GM20431 (cell line): Measurements from ENCODE around the gene RPL21.
"Not testable (repeated sequence)": the region's sequence is repeated elsewhere in the genome, so short reads cannot be mapped to it uniquely, and the experiment has no call there.

Experiments used
- in situ Hi-C: fragments of 300-500 bp; cut with MseI, MboI; formaldehyde crosslinking; loops from one replicate; pipeline ENCODE4 v1.15.0; 2020; ENCODE audit warnings: low sequenced_read_pairs; ENCODE audit not compliant: unreplicated experiment

RPL21 gene

GRCh38 chr13:27283906-27284493 is 32.6 kb downstream of the RPL21 start:
- in situ Hi-C loops = no loop called here

- in situ Hi-C loops = no loop called here
Observed at GRCh38 chr13:27288392-27288791, 37.0 kb downstream of the RPL21 start.

GRCh38 chr13:27289011-27289665 is 37.8 kb downstream of the RPL21 start:
- in situ Hi-C loops = no loop called here

GRCh38 chr13:27290715-27291114 is 39.4 kb downstream of the RPL21 start:
- in situ Hi-C loops = no loop called here

DNA sequence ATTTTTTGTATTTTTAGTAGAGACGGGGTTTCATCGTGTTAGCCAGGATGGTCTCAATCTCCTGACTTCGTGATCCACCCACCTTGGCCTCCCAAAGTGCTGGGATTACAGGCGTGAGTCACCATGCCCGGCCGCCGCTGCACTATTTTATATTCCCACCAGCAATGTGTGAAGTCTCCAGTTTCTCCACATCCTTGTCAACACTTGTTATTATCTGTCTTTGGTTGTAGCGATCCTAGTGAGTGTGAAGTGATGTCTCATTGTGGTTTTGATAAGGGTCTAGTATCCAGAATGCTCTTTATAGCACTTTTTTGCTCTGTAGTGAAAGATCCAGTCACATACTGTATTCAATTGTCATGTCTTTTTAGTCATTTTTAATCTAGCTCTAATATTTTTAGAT is 40.6 kb downstream of the RPL21 start:
- in situ Hi-C loops = not testable (repeated sequence)

GRCh38 chr13:27293076-27293691 is 41.8 kb downstream of the RPL21 start:
- in situ Hi-C loops = no loop called here

- in situ Hi-C loops = no loop called here
Observed at GRCh38 chr13:27293873-27294515, 42.6 kb downstream of the RPL21 start.

DNA sequence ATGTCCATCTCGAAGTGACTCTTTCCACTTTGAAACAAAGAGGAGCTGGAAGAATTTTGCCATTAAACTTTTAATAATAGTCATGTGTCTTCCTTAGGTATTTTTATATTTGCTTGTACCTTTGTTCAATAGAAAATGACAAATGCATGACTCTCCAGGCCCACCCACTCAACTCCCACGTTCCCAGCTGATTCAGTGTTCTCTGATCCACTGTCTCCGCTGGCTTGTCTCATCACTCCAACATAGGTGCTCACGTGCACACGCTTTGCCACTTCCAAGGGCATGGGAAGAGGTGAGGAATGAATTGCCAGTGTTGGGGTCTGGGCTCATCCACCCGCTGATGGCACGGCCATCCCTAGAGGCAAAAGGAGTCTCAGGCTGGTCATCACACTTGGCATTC is 43.7 kb downstream of the RPL21 start:
- in situ Hi-C loops = no loop called here

- in situ Hi-C loops = no loop called here
Observed at GRCh38 chr13:27295660-27296059, 44.3 kb downstream of the RPL21 start.

DNA sequence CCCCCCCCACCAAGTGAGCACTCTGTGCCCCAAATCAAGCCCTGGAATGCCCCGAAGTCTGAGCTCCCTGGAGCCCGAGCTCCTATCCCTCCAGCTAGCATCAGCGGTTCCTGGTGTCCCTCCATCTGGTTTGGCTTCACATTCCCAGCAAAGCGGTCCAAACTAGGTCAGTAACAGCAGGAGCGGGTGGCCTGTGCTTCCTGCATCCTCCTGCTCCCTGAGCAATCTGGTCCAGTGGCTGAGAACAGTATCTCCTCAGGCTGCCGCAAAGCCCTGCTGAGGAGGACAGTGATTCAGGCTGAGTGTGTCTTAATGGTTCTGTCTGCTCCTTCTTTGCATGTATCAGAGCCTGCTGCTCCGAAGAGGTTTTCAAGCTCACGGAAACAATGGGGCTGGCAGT is 45.1 kb downstream of the RPL21 start:
- in situ Hi-C loops = no loop called here

GRCh38 chr13:27298849-27299248 is 47.5 kb downstream of the RPL21 start:
- in situ Hi-C loops = no loop called here

- in situ Hi-C loops = not testable (repeated sequence)
Observed at GRCh38 chr13:27300406-27300805, 49.0 kb downstream of the RPL21 start.

DNA sequence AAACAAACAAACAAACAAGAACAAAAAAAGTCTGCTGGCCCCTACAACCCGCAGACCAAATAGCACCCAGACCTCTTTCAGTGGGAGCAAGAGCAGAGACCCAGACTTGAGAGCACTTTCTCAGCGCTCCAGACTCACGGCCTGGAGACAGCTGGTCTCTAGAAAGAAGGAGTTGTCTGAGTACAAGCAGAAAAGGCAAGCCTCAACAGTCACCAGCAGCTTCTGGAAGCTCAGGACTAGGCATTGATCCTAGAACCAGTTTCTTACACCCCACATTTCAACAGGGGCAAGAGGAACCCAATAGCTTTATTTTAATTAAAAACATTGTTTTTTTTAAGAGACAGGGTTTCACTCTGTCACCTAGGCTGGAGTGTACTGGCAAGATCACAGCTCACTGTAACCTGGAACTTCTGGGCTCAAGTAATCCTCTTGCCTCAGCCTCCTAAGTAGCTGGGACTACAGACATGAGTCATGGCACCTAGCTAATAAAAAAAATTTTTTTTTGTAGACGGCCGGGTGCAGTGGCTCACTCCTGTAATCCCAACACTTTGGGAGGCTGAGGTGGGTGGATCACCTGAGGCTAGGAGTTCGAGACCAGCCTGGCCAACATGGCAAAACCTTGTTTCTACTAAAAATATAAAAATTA is 49.7 kb downstream of the RPL21 start:
- in situ Hi-C loops = no loop called here

GRCh38 chr13:27302643-27303262 is 51.4 kb downstream of the RPL21 start:
- in situ Hi-C loops = no loop called here

GRCh38 chr13:27304099-27304498 is 52.7 kb downstream of the RPL21 start:
- in situ Hi-C loops = no loop called here

GRCh38 chr13:27304611-27305010 is 53.3 kb downstream of the RPL21 start:
- in situ Hi-C loops = no loop called here
